Pancreas (tissue), 10 donors: Measurements from ENCODE around the gene FXR1. TPM values are rescaled to one million over a fixed set of nuclear protein-coding genes. Genes with fewer than 3 reads are reported as not detected.
"Not testable (repeated sequence)": the region's sequence is repeated elsewhere in the genome, so short reads cannot be mapped to it uniquely, and the experiment has no call there.

Source experiments
- ATAC-seq, 4 donors: fragments of 200-7000 bp; cut with Tn5 transposase; one replicate each; pipeline versions ENCODE4 v1.8.0 to v1.9.1; 2020; ENCODE audit warnings: mild to moderate bottlenecking in 4 of 4, moderate library complexity in 4 of 4
- DNase-seq, 6 donors: peaks; one replicate each; pipeline ENCODE4 v3.0.0-alpha.2; 2020
- FAIRE-seq: peaks from 2 replicates; lab custom pipeline; 2012; peaks lifted over from hg19 to GRCh38; lab: Jason Lieb, UNC
- H3K27ac ChIP-seq, 4 donors: fragments of 200-600 bp; sonication (generic); 1 replicate in 3 of 4; 2 replicates in 1 of 4; pipeline versions ENCODE4 v1.5.0 to v1.8.0; 2020
- H3K27me3 ChIP-seq, 4 donors: fragments of 200-600 bp; one replicate each; pipeline ENCODE4 v1.8.0; 2021
- H3K36me3 ChIP-seq, 3 donors: fragments of 200-600 bp; sonication (generic) in 1 of 3; one replicate each; pipeline versions ENCODE4 v1.5.0 to v1.8.0; 2020 to 2021
- H3K4me1 ChIP-seq, 3 donors: fragments of 200-600 bp; one replicate each; pipeline ENCODE4 v1.8.0; 2021
- H3K4me3 ChIP-seq, 4 donors: fragments of 200-600 bp; sonication (generic) in 2 of 4; one replicate each; pipeline versions ENCODE4 v1.5.0 to v1.8.0; 2020 to 2021
- H3K9me3 ChIP-seq, 4 donors: fragments of 200-600 bp; one replicate each; pipeline ENCODE4 v1.8.0; 2021
- CTCF ChIP-seq, 4 donors: fragments of 200-600 bp; sonication (generic) in 3 of 4; IDR thresholded peaks; one replicate each; pipeline versions ENCODE4 v1.5.0 to v1.8.0; 2021; ENCODE audit warnings: antibody characterized with exemption in 4 of 4
- WGBS, 2 donors: extraction: QIAGEN DNeasy Blood & Tissue Kit; methylation state at CpG; one replicate each; pipeline ENCODE4 v1.1.7; 2013; 5-methylcytosine and 5-hydroxymethylcytosine counted together
- intact Hi-C, 3 donors: fragments of 100-400 bp; cut with DNase I; formaldehyde crosslinking; loops; one replicate each; pipeline versions ENCODE4 v1.11.1 to v1.14.2; 2022
- polyA plus RNA-seq, 2 donors: library from polyadenylated mRNA; stranded (reverse); fragments of 200-250 nt; gene quantifications; one replicate each; pipeline ENCODE4 v1.2.3, GENCODE V29; 2013
- total RNA-seq, 6 donors: library from RNA; stranded (reverse); fragmentation: NEBNext Ultra II Directional in 4 of 6; extraction: Animal tissue kit (Norgen Biotek cat#: 25700) in 4 of 6; gene quantifications; one replicate each; pipeline versions ENCODE4 v1.2.1 to v1.2.4, GENCODE V29; 2021 to 2023
- donor health status: healthy with polysubstance abuse.
- donor health status: DM: no; HTN: no; CAD: no; lungs with moderate emphysema.
- donor health status: DM: no; HTN: no; CAD: no.
- donor health status: control.
- donor health status: control.
- donor health status: Bipolar disorder and iron deficiency.
- donor health status: DM: yes; HTN: yes; CAD: no.
- donor health status: DM: no; HTN: no; CAD: no.
- donor health status: DM: no; HTN: no; CAD: no.
- donor health status: DM: yes; HTN: yes; CAD: no.

FXR1 gene
- total and polyA plus RNA-seq, 8 donors, result 33.5 to 76.6 (median 58.4) TPM

- Histone ChIP-seq H3K27me3 (no peaks in the 10 kb centered on the region), H3K9me3 (no peaks in the 10 kb centered on the region), H3K4me1 (no peaks in the 10 kb centered on the region), H3K36me3 (peaks cover 0 to 17% (median 0%) of the 10 kb centered on the region in 3 donors), H3K27ac (no peak overlapping the region), H3K4me3 (no peak overlapping the region)
- intact Hi-C loops, result no loop called here
- DNase-seq, result no peak
- TF ChIP-seq CTCF (IDR thresholded peaks at IDR 0.05), result no peak
- FAIRE-seq, result no peak
- 72 to 73% methylated on average over 2 of the region's 2 CpGs for WGBS, 2 donors
- ATAC-seq, result no peak
These were observed 69.4 kb downstream of the FXR1 start for GRCh38 chr3:180981912-180982311.

GRCh38 chr3:180983136-180983535 lies 70.7 kb downstream of the FXR1 start:
- no peak overlapping the region for H3K4me3 ChIP-seq
- no peaks in the 10 kb centered on the region for H3K9me3 ChIP-seq
- H3K27ac ChIP-seq, result no peak overlapping the region
- 22 to 32% methylated on average over 2 of the region's 2 CpGs for whole genome bisulfite sequencing, 2 donors
- TF ChIP-seq CTCF (IDR thresholded peaks at IDR 0.05), result no peak
- FAIRE-seq, result no peak
- peaks cover 0 to 8% (median 0%) of the 10 kb centered on the region in 3 donors for H3K4me1 ChIP-seq
- ATAC-seq, result no peak
- H3K36me3 ChIP-seq, result peaks cover 0 to 17% (median 0%) of the 10 kb centered on the region in 3 donors
- intact Hi-C loops, result no loop called here
- no peaks in the 10 kb centered on the region for H3K27me3 ChIP-seq
- DNase-seq, result no peak

- ATAC-seq, result not testable (repeated sequence)
- WGBS, 2 donors, result 93 to 95% methylated on average over 10 of the region's 10 CpGs
These were observed 73.9 kb downstream of the FXR1 start for GRCh38 chr3:180986366-180986765.

GRCh38 chr3:180987344-180987743 lies 74.9 kb downstream of the FXR1 start:
- Histone ChIP-seq H3K36me3 (peaks cover 0 to 17% (median 0%) of the 10 kb centered on the region in 3 donors), H3K27me3 (no peaks in the 10 kb centered on the region), H3K27ac (no peak overlapping the region), H3K4me3 (no peak overlapping the region), H3K9me3 (peaks cover 0 to 3% (median 0%) of the 10 kb centered on the region in 4 donors), H3K4me1 (peaks cover 0 to 19% (median 5%) of the 10 kb centered on the region in 3 donors)
- no peak for FAIRE-seq
- TF ChIP-seq CTCF (IDR thresholded peaks at IDR 0.05), result no peak
- no peak for DNase-seq
- WGBS, 2 donors, result 94 to 96% methylated on average over 2 of the region's 2 CpGs
- no peak for ATAC-seq
- intact Hi-C loops, result no loop called here

More at GRCh38 chr3:180986366-180986765, 73.9 kb downstream of the FXR1 start:
- Histone ChIP-seq H3K4me1 (peaks cover 0 to 19% (median 5%) of the 10 kb centered on the region in 3 donors), H3K36me3 (peaks cover 0 to 17% (median 0%) of the 10 kb centered on the region in 3 donors)
- intact Hi-C loops, DNase-seq, H3K27ac ChIP-seq, H3K27me3 ChIP-seq, H3K4me3 ChIP-seq, FAIRE-seq, H3K9me3 ChIP-seq: not testable (repeated sequence)

GRCh38 chr3:180989291-180990163 lies 77.1 kb downstream of the FXR1 start, which contains the start of gene DNAJC19:
TSS of gene DNAJC19 (minus strand) at chr3:180989736. CDS start at chr3:180989602, 134 bp downstream.
- TF ChIP-seq CTCF (IDR thresholded peaks at IDR 0.05), result no peak
- H3K4me1 ChIP-seq, result peaks cover 0 to 19% (median 5%) of the 10 kb centered on the region in 3 donors
- H3K27me3 ChIP-seq, result no peaks in the 10 kb centered on the region
- H3K9me3 ChIP-seq, result peaks cover 0 to 3% (median 0%) of the 10 kb centered on the region in 4 donors
- peak within 1 kb of the TSS; percentile 80 to 86 (median 86) for H3K27ac ChIP-seq
- intact Hi-C loops, result no loop called here
- peak within 1 kb of the TSS; percentile 54 to 76 (median 71) for H3K4me3 ChIP-seq
- ATAC-seq (peak; percentile 98 to 99 (median 98)), DNase-seq (peak; percentile 88 to 96 (median 94)), FAIRE-seq (peak; percentile 64)
- H3K36me3 ChIP-seq, result peaks cover 0 to 9% (median 0%) of the 10 kb centered on the region in 3 donors
- 0% methylated on average over 43 of the region's 43 CpGs for whole genome bisulfite sequencing, 2 donors
